ENCODE data around the gene RAD51B.

GRCh38 chr14:67940486-67941455 is 121.2 kb downstream of the RAD51B start:
- TF ChIP-seq POLR2A (IDR thresholded peaks at IDR 0.05) (no peak), CTCF (IDR thresholded peaks at IDR 0.05) (no peak)
